Fibroblast of the conjunctiva (primary cell): ENCODE results near the gene WDR18.

ENCODE experiments used
- DNase-seq: peaks from one replicate; pipeline ENCODE4 v3.0.0-alpha.2; 2010; ENCODE audit warnings: low read depth

The WDR18 gene, protein sequence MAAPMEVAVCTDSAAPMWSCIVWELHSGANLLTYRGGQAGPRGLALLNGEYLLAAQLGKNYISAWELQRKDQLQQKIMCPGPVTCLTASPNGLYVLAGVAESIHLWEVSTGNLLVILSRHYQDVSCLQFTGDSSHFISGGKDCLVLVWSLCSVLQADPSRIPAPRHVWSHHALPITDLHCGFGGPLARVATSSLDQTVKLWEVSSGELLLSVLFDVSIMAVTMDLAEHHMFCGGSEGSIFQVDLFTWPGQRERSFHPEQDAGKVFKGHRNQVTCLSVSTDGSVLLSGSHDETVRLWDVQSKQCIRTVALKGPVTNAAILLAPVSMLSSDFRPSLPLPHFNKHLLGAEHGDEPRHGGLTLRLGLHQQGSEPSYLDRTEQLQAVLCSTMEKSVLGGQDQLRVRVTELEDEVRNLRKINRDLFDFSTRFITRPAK

DNA sequence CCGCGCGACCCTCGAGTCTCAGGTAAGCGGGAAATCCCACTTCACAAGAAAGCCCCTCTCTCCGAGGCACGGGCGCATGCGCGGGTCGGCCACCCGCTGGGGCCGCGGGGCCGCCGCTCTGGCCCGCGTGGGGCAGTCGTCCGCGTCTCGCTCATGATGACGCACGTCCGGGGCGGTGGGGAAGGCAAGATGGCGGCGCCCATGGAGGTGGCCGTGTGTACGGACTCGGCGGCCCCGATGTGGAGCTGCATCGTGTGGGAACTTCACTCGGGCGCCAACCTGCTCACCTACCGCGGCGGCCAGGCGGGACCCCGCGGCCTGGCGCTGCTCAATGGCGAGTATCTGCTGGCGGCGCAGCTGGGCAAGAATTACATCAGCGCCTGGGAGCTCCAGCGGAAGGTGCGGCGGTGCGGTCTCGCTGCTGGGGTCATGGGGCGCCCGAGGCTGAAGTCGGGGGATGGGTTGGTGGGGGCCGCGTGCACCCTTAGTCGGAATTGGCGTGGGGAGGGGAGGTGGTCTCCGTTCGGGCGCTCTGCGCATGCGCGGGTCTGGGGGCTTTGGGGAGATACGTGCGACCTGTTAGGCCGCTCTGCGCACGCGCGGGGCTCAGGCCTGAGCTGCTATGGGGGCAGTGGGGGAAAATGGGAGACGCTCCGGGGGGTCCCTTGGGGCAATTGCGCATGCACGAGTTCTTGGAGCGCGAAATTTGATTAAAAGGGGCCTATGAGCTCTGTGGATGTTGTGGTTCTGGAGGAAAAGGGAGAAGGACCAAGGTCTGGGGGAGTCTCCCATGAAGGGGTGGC lies at the start of gene WDR18:
Gene WDR18, plus strand, starts transcription at position 181 of the 803 bp plus-strand sequence. Its CDS starts 9 bp downstream, at position 190.
- DNase-seq, result peak; percentile 68

DNA sequence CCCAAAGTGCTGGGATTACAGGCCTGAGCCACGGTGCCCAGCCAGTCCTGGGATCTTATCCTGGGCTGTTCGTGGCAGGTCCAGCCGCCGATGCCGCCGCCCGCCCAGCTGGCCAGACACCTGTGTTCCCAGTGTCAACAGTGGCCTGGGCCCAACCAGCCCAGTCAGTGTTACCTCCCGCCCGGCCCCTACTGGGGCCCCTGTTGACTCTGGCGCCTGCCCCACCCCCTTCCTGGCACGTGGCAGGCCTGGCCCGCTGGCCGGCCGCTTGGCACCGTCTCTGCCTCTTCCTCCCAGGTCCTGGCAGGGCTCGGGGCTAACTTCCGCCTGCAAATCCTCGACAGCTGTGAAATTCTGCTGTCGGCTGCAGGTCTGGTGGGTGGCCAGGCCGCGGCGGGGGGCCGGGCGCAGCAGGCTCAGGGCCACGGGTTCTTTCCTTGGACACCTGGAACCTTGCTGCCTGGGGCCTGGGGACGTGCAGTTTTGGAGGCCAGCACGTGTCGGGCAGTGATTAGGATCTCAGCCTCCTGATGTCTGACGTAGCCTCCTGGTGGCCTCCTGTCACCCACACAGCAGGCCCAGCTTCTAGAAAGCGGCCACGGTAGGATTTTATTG lies 49.2 kb upstream of the WDR18 start:
- DNase-seq, result peak; percentile 73

DNA sequence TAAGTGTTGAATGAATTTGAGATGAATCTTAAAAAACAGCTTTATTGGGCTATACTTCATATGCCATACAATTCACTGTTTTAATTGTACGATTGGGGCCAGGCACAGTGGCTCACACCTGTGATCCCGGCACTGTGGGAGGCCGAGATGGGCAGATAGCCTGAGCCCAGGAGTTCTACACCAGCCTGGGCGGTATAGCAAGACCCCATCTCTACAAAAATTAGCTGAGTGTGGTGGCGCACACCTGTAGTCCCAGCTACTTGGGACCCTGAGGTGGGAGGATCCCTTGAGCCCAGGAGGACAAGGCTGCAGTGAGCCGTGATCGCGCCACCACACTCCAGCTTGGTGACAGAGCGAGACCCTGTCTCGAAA lies 48.0 kb upstream of the WDR18 start:
- DNase-seq, result no peak

DNA sequence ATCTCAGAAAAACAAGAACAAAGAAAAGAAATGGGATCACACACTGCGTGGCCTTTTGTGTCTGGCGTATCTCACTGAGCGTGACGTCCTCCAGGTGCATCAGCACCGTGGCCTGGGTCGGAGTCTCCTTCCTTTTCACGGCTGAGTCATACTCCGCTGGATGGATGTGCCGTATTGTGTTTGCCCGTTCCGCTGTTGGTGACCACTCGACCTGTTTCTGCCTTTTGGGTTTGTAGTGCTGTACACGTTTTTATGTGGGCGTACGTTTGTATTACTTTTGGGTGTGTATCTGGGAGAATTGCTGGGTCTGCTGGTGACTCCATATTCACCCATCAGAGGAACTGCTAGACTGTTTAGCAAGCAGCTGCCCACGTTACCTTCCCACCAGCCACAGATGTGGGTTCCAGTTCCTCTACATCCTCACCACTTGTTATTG lies 46.9 kb upstream of the WDR18 start:
- DNase-seq, result no peak

DNA sequence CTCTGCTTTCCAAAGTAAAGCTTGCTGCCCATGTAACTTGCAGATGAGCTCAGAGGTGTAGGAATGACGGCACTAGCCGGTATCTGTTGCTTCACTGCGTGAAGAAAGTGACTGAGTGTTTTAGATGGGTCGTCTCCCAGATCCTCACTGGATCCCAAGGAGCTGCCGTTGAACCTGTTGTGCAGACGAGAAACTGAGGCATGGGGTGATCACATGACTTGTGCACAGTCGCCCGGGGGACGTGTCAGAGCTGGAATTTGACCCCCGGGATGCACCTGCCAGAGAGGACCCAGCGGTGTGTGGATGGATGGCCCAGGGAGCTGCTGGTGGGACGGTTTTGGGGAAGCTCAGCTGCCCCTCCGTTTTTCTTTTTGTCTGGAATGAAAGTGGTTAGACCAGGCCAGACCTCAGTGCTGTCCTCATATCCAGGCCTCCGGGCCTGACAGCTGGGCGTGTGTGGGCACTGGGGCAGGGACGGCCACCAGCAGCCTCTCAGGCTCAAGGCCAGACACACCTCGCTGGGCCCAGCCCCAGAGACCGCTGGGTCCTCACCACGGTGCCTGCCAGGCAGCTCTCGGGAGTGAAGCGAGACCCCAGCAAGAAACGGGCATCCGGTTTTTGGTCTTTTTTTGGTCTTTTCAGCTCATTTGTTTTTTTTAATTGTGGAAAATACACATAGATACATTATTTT lies 45.8 kb upstream of the WDR18 start:
- DNase-seq, result no peak

DNA sequence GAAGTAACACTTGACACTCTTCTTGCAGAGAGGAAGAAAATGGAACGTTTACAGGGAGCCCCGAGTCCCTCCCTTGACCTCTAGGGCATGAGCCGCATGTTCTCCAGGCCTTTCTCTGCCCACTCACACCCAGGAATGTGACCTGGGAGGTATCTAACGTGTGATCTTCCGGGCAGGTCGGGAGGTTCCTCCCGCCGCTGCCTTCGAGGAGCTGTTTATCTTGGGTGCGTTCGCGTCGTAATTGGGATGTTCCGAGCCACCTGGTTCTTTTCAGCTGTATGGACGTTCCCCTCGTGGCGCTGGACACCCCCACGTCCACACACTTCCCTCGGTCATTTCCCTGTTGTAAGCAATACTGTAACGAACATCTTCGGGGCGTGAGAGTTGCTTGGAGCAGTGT lies 44.7 kb upstream of the WDR18 start:
- no peak for DNase-seq

DNA sequence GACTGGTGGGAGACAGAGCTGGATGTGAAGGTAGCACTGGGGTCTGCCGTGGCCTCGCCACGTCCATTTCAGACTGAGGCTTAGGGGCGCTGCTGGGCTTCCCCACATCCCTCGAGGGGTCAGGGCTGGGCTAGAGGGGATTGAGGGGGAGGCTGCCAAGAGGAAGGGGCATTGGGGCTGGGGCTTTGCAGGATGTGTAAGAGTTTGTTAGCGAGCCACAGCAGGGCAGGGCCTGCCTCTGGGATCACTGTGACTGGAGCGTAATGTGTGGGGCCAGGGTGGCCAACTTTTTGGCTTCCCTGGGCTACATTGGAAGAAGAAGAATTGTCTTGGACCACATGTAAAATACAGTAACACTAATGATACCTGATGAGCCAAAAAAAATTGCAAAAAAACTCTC lies 44.2 kb upstream of the WDR18 start:
- no peak for DNase-seq

DNA sequence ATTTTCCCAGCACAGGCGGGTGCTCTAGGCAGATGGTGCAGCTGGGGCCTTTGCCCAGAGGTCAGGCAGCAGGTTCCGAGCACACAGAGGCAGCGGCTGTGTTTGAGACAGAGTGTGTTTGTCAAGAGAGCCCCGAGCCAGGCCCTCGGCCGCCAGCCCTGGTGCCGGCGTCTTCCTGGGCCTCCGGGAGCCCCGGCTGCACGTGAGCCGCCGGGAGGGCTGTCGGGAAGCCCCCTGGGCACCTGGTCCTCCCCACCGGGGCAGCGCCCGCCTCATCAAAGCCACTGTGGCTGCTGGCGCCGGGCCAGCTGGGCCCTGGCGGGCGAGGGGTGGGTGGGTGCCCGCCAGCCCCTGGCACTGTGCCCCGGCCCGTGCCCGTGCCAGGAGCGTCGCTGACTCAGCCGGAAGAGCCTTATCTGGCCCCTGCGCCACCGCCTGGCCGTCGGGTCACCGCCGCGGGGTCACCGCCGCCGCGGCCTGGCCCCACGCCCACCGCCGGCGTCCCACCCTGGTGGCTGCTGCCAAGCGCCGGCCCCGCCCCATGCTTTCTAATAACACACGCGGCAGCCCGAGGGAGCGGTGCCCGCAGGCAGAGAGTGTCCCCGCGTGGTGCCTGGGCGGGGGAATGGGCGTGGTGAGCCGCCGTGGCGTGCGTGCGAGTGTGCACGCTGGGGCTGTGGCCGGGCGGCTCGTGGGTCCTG lies 43.4 kb upstream of the WDR18 start:
- no peak for DNase-seq

DNA sequence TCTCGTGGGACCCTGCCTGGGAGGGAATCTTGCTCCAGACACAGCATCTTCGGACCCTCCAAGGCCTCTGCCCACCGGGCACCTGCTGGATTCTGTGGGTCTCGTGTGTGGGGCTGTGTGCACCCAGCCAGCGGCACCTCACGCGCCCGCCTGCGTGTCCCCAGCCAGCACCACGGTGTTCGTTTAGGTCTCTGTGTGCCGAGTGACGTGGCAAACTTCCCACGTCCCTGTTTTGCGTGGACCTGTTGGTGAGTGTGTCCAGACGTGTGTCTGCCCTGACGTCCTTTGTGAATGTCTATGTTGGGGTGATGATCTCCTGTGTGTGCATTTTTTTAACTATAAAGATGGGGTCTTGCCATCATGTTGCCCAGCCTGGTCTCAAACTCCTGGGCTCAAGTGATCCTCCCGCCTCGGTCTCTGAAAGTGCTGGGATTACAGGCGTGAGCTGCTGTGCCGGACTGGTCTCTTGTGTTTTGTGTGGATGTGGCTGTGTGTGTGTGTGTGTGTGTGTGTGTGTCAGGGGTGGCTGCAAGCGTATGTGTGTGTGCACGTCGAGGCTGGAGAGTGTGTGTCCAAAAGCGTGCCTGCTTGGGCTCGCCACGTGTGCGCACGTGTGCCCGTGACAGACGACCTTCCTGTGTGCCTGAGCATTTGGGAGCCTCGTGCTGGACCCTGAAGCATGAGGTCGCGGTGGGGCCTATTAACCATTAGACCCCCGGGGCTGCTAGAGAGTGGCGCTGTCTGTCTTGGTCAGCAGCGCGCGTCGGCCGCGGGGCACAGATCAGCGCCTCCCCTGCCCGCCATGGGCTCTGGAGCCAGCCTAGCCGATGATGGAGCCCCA lies 42.6 kb upstream of the WDR18 start:
- DNase-seq, result no peak

DNA sequence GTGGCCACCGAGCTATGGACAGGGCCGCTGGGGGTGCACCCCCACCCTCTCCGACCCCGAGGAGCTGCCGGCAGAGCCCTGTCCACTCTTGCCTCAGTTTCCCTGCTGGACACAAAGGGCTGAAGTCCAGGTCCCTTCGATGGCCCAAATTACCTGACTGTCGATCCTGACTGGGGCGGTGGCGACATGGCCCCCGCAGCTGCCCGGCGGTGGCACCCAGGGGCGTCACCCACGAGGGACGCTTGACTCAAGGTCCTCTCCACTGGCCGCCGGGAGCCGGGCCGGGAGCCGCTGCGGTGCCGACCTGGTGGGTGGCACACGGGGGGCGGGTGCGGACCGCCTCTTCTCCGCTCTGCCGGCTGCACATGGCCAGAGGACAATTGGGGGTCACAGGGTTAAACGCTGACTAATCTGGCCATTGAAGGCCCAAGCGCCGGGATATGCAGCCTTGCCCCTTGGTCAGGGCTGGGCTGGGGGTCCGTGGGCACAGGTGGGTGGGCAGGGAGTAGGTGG lies 42.0 kb upstream of the WDR18 start:
- no peak for DNase-seq

DNA sequence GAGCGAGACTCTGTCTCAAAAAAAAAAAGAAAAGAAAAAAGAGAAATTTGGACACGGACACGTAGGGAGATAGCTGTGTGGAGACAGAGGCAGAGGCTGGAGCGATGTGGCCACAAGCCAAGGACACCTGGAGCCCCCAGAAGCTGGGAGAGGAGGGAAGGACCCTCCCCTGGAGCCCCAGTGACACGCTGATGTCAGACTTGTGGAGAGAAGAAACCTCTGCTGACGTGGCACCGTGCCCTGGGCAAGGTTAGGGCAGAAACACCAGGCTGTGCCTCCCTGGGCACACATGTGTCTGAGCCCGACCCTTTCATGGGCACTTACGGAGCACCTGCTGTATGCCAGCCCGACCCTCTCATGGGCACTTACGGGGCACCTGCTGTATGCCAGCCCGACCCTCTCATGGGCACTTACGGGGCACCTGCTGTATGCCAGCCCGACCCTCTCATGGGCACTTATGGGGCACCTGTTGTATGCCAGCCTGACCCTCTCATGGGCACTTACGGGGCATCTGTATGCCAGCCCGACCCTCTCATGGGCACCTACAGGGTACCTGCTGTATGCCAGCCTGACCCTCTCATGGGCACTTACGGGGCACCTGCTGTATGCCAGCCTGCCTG lies 40.5 kb upstream of the WDR18 start:
- no peak for DNase-seq

DNA sequence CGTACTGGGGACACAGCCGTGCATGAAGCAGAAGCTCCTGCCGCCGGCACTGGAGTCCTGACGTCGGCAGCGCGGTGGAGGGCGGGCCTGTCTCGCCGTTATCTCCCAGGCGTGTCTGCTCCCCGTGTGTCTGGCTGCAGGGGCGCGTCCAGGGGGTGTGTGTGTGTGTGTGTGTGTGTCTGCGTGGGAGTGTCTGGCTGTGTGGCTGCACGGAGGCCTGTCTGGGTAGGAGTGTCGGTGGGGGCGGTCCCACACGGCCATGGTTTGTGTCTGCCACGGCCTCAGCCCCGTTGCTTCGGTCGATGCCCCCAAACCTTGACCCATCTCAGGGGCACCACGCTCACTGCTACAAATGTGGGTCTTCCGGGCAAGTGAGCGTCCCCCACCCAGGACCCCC lies 40.0 kb upstream of the WDR18 start:
- no peak for DNase-seq

DNA sequence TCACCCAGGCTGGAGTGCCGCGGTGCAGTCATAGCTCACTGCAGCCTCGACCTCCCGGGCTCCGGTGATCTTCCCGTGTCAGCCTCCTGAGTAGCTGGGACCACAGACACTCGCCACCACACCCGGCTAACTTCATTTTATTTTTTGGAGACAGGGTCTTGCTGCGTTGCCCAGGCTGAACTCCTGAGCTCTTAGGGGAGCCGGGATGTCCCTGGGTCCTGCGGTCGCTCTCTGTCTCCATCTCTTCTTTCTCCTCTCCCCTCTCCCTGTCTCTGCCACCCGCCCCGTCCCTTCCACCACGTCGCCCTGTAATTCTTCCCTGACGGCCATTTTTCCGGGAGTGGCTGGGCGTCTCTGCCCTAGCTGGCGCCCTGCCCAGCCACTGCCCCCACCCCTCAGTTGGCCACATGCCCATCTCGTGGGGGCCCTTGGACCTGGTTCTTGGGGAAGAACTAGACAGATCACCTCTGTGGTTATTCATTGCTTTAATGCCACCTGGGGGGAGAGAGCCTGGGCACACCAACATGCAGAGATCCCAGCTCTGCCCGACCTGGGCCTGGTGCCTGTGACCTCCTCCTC lies 39.4 kb upstream of the WDR18 start:
- DNase-seq, result no peak

DNA sequence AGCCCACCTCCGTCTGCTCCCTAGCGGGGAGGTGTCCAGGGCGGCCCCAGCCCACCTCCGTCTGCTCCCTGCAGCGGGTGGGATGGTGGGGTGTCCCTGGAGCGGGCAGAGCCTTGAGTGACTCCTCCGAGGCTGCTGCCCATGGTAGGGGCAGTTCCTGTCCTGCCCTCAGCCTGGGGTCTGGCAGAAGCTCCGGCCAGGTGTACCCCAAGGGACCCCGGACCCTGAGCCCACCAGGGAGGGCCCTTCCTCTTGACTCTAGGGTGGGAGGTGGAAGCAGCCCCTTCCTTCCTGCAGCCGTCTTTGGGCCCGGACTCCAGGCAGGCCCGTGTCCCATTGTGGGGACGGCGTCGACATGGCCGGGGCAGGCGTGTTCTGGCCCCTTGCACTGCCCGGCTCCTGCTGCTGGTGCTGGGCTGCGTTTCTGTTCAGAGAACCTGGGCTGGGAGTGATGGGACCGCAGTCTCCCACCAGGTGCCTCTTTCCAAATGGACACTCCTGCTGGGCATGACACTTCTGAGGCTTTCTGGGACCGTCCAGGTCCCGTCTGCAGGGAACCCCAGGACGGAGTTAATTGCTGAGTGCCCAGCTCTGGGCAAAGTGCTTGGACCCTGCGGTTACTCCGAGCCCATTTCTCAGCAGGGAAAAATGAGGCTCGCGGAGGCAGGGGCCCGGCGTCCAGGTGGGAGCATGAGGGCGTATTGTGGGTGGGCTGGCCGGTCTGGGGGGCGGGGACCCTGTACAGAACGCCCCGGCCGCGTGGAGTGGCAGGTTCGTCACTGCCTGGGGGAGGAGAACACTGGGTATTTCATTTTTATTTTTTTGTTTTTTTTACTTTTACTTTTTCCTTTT lies 38.5 kb upstream of the WDR18 start:
- no peak for DNase-seq

DNA sequence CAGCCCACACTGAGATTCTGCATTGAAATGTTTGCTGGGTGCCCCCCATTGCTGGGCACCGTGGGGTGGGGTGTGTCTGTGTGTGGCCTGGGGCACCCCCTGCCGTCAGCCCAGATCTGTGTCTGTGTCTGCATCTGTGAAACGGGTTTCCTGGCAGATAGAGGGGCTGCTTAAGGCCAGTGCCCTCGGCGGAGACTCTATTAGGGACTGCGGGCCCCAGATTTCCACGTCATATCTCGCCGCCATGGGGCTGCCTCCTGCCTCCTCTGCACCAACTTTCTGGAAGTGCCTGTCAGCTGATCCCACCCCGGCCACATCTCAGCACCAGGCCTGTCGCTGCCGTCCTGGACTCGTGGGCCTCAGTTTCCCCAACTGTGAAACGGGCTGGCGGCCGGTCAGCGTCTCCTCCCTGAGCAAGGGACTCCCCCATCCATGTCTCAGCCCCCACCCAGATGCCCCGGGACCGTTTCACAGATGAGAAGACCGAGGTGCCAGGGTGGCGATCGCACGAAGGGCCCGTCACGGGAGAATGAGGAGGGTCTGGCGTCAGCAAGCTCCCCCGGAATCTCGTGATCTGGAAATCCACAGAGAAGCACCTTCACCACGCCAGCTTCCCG lies 36.9 kb upstream of the WDR18 start:
- no peak for DNase-seq

DNA sequence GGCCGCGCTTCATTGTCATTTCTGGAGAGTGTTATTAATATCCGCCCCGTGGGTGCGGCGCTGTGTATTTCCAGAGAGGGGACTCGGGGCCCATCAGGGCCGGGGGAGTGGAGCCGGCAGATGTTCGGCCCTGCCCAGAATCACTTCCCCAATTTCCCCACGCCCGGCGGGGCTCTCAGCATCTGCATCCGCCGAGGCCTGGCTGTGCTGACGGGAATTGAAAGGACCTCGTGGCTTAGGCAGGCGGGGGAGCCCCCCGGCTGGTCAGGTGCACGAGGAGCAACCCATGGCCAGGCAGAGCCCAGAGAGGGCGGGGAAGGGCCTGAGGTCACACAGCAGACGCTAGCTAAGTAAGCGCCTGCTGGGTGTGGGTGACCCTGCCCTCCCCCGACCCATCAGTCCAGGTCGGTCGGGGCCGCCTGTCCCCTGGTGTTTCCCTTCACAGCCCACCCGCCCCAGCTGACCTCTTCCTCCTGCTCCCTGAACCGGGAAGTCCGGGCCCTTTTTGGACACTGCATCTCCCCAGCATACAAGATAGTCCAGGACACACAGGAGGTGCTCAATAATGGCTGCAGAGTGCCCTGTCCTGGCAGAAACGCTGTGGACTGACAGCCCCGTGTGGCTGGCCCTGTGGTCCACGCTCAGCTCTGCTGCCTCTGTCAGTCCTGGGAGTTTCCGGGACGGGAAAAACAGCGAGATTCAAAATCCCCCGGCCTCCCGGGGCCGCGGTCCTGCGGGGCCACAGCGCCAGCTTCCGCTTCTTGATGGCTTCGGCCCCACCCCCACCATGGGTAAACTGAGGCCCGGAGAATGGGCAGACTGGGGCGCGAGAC lies 36.2 kb upstream of the WDR18 start:
- DNase-seq, result no peak

DNA sequence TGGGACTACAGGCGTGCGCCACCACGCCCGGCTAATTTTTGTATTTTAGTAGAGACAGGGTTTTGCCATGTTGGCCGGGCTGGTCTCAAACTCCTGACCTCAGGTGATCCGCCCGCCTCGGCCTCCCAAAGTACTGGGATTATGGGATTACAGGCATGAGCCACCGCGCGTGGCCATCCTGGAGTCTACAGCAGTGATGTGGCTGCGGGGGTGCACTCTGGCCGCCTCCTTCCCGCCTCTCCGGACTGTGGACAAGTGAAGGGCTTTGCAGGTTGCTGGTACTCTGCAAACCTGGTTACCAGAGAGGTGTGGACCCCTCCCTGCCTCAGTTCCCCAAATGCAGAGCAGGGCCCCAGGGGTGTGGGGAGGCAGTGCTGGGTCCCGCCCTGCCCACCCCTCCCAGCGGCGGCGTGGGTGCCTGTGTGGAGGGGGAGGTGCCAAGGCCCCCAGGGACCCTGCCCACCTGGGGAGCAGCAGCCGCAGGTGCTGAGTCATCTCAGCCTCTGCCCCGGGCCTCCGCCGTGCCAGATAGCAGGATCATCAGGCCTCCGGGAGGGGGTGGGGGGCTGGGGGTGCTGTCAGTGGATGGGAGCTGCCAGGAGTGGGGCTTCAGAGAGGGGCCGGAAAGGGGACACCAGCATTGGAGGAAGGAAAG lies 35.2 kb upstream of the WDR18 start:
- DNase-seq, result no peak
